Stimulated activated CD4-positive, alpha-beta T cell treated with anti-CD3 and anti-CD28 coated beads, Interleukin-12 subunit alpha, Interleukin-12 subunit beta, amount 100 ng/mL, for 48 hours (primary cell): ENCODE data around the gene ARAP1.

Experiments
- DNase-seq, 3 donors: peaks; one replicate each; pipeline ENCODE4 v3.0.0-alpha.2; 2020; ENCODE audit warnings: low read depth in 2 of 3, low spot score in 1 of 3

The ARAP1 gene

GRCh38 chr11:72668629-72669347 is 83.4 kb downstream of the ARAP1 start:
- peak; percentile 43 to 68 (median 67) for DNase-seq

DNA sequence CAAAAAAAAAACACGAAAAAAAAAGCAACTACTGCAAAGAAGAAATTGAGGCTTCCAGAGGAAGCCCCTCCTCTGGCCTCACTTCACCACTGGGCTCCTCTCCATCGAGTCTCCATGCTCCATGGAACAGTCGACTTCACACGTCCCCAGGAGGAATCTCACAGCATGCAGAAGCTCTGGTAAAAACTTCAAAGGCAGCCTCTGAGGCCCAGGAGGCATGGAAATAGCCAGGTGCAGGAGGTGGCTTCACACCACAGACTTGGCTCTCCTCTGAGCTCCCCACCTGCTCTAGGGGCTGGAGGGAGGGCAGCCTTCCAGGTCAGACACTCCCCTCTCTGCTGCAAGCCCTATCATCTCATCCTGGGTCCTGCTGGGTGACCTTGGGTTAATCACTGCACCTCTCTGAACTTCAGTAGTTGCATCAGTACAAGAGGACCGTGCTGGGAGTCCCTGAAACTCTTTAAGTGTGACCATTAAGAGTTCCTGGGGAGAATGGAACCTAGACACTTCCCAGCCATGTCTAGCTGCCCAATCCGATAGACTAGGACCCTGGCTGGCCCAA is 86.2 kb downstream of the ARAP1 start:
- DNase-seq, result no peak

DNA sequence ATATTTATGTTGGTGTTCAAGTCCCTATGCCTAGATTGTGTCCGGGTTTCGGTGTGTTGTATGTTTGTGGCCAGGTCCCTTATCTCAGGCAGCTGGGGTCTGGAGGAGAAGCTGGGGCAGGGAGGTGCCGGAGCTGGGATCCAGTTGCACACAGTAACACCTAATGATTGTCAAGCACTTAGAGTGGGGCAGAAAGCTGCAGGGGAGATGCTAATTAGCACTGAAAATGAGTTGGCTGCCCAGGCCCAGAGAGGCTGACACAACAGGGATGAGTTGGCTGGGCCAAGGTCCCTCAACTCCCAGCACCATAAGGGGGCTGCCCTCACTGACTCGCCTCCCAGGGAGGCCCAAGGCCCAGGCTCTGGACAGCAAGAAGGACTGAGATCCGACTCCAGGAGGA is 90.2 kb downstream of the ARAP1 start:
- DNase-seq, result no peak

DNA sequence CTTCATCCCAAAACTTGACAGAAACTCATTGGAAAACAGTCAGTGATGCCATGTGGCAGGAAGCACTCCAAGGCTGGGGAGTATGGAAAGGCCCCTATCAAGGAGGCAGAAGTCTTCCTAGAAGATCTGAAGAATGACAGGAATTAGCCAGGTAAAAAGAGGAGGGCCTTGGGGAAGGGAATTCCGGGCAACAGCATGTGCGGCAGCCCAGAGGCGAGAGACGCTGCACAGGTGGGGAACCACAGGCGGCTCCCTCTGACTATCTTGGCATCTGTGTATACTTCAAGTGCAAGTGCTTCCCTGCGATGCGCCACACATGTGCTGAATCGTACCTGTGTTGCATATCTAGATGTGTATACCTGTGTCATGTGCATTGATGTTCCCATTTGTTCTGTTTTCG is 90.7 kb downstream of the ARAP1 start:
- DNase-seq, result no peak

DNA sequence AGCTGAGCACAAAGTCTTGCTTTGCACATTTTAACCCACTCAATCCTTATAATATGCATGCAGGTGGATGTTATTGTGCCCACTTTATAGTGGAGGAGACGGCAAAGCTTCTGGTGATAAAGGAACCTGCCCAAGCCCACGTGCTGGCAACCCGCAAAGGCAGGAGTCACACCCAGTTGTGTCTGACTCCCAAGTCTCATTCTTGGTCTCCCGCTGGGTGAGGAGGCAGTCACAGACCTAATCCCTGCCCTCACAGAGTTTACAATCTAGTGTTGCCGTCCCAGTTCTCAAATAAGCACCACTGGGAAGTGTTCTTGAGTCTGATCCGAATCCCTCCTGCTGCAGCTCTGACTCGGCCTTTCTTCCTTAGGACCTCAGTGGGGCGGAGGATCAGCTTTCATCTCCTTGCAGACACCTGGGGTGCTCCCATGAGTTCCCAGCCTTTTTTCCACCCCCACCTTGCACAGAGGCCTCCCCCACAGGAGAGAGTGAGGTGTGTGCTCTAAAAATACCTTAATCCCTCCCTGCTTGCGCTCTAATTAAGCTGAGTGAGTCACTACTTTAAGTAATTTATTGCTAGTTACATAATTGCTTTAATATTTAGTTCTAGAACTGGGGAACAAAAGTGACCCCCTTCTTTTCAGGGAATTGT is 93.1 kb downstream of the ARAP1 start:
- no peak for DNase-seq

DNA sequence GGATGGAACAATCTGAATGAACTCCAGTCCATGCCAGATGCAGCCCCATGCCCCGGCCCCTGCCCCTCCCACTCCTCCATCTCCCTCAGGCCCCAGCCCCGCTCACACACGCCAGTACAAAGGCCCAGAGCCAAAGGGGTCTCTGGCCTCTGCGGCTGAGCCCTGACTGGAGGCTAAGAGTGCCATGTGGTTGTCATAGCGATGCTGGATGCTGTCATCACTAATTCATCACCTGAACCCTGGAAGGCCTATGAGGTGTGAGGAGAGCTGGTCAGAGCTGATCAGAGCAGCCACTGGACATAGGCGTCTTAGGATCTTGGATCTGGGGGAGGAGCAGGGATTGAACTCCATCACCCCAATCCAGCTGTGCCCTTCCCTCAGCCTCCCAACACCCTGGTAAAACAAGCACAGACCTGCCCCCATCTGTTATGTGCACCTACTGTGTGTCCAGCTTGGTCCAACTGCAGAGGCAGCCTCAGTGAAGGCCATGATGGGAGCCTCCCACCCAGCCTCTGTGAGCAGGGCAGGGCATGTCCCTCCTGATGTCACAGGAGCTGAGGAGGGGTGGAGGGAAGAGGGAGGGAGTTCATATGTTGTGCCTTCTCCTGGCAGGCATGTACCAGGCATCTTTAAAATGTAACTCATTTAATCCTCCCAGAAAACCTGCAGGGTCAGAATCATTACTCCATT is 94.7 kb downstream of the ARAP1 start:
- DNase-seq, result no peak

GRCh38 chr11:72655896-72656464 is 96.2 kb downstream of the ARAP1 start:
- no peak for DNase-seq

- no peak for DNase-seq
Measured at GRCh38 chr11:72655014-72655413, 97.2 kb downstream of the ARAP1 start.

GRCh38 chr11:72653649-72654048 is 98.6 kb downstream of the ARAP1 start:
- DNase-seq, result no peak

DNA sequence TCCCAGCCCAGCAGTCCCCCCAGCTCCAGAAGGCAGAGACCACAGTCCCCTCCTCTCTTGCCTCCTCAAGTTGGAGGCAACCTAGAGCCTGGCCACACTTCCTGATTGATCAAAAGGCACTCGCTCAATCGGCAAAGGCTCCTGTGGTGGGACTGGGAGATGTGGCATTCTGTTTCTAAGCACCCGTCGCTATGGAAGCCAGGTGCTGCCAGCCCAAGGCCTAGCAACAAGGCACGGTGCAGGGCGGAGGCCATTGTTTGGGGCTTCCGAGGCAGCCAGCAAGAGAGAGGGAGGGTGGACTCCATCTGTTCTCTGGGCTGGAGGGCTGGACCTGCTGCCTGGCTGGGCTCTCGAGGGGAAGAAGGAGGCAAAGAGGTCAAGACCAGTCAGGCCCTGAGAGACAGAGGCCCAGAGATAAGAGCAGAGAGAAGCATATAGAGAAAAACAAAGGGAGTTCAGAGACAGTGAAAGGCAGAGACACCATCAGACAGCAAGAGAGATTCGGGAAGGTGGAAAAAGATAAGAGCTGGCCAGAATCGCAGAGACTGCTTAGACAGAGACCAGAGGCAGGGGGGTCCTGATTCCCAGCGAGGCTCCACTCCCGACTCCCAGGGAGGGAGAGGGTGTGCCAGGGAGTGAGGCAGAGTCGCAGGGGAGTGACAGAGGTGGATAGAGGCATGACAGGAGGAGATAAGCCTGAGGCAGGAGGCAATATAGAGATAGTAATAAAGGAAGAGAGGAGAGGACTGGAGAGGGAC is 99.2 kb downstream of the ARAP1 start:
- DNase-seq, result no peak

GRCh38 chr11:72652133-72652532 is 100.1 kb downstream of the ARAP1 start:
- no peak for DNase-seq

DNA sequence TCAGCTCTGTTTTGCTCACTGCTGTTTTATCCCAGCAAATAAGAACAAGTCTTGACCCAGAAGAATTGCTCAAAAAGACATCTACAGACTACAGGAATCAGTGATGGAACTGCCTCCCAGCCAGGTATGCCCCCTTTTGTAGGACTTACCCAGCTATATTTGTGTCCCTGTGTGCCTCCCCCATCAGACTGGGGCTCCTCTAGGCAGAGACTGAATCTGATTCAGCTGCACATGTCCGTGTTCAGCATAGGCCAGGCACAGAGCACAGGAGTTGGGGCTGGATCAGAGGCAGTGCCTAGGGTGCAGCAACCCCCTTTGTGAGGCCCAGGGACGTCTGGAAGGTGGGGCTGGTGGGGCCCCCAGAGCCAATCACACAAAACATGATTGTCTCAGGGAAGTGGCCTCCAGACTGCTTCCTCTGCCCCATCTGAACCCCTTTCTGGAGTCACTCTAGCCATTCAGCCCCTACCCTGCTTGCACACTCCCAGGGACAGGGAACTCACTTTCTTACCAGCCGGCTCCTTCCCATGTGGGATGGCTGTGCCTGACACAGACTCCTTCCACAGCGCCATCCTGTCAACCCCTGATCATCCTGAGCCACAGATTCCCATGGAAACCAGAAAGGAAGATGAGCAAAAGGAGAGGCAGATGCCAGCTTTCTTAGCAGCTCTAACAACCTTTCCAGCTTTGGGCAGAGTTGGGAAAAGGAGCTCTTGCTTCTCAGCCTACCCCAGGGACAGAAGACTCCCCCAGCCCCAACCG is 102.8 kb downstream of the ARAP1 start:
- no peak for DNase-seq

DNA sequence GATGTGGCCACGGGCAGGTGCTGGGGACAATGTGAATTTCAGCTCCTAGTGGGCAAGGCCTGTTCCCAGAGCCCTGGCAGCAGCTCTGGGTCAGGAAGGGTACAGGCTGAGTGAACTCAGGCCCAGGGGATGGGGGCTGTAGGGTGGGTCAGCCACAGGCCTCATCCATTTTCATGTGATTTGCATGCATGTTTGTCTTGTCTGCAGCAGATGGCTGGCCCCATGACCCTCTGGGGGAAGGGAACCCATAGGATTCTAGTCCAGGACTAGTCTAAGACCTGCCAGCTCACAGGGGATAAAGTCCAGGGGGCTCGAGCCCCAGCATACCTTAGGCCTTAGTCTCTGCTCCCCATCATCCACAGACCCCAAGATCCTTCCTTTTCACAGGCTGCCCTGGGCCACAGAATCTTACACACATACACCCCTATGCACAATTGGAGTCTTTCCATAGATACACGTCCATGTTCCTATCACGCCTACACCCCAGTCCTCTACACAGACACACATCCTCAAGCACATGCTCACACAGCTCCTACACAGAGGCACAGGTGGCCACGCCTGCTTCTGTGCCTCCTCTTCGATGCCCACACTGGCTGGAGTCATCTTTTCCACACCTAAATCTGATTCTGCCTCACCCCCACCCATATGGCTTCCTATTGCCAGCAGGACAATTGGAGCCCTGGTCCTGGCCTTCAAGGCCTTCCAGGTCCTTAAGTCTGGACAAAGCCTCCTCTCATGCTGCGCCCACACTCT is 103.6 kb downstream of the ARAP1 start:
- no peak for DNase-seq

DNA sequence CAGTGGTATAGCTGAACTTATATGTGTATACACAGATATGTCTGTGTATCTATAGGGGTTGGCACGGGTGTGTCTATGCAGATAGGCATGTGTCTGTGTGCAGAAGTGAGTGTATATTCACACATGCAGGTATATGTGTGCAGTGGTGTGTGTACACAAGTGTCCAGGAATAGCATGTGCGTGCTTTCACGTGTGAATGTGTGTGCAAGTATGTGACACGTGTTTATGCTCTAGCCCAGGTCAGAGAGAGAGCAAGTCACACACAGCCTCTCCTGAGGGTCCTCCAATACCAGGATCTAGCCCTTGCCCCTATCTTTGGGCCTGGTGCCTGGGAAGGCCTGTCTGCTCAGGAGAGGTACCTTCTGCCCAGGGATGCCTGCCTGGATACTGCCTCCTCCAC is 104.3 kb downstream of the ARAP1 start:
- DNase-seq, result no peak

- no peak for DNase-seq
Measured at GRCh38 chr11:72646472-72646871, 105.7 kb downstream of the ARAP1 start.

DNA sequence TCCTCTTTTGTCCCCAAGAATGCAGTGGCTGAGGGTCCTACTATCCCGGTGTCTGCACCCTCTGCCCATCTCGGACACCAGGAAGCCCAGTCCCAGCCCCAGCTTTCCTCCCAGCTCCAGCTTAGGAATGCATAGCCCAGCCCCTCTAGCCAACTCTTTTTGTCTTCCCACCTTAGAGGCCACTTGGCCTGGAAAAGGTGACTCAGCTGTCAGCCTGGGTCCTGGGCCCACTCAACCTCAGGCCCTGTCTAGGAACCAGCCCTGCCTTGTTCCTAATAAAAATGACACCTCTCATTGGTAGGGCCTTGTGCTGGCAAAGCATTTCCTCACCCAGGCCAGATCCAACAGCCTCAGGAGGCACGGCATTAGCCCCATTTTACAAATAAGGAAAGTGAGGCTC is 106.2 kb downstream of the ARAP1 start:
- no peak for DNase-seq

GRCh38 chr11:72643547-72643946 is 108.7 kb downstream of the ARAP1 start:
- no peak for DNase-seq

GRCh38 chr11:72642884-72643522 is 109.2 kb downstream of the ARAP1 start:
- peak; percentile 18 to 58 (median 54) for DNase-seq
